OCI-LY7 (cell line): ENCODE results near the gene OLFM2. TPM values are rescaled to one million over a fixed set of nuclear protein-coding genes. Genes with fewer than 3 reads are reported as not detected.

Experiments used
- BruUV-seq: library from RNA; stranded (reverse); fragments of 400-500 nt; replicated peaks from 2 replicates; lab custom pipeline; 2021; lab: Mats Ljungman, UMichigan
- CTCF ChIA-PET: fragments of 300-600 bp; sonication (Branson Sonifier 250); formaldehyde crosslinking; loops from one replicate; lab custom pipeline; 2022; ENCODE audit warnings: antibody characterized with exemption; ENCODE audit not compliant: unreplicated experiment; lab: Charles Lee
- POLR2A ChIA-PET: fragments of 300-600 bp; sonication (Branson Sonifier 250); formaldehyde crosslinking; loops from one replicate; lab custom pipeline; 2022; ENCODE audit warnings: antibody characterized with exemption; lab: Charles Lee
- DNase-seq: peaks from one replicate; pipeline ENCODE4 v3.0.0-alpha.2; 2015; ENCODE audit warnings: low spot score
- H2AFZ ChIP-seq: fragments of 200-600 bp; sonication (generic), shearing (Covaris generic); 2 replicates; pipeline ENCODE4 v1.6.1; 2014; ENCODE audit warnings: mild to moderate bottlenecking, antibody characterized with exemption, low read length, moderate library complexity
- H3K27ac ChIP-seq: fragments of 200-600 bp; sonication (generic); 2 replicates; pipeline ENCODE4 v1.5.1; 2014; ENCODE audit warnings: mixed run types, low read depth, mild to moderate bottlenecking, moderate library complexity, low read length, inconsistent platforms; ENCODE audit not compliant: poor library complexity, severe bottlenecking
- H3K36me3 ChIP-seq: fragments of 200-600 bp; sonication (generic); 2 replicates; pipeline ENCODE4 v1.6.1; 2014; ENCODE audit warnings: mild to moderate bottlenecking, antibody characterized with exemption, low read length, moderate library complexity, mixed read lengths; ENCODE audit not compliant: insufficient read depth
- H3K4me1 ChIP-seq: fragments of 200-600 bp; sonication (generic); 2 replicates; pipeline ENCODE4 v1.5.1; 2014; ENCODE audit warnings: mild to moderate bottlenecking, low read length; ENCODE audit not compliant: insufficient read depth, poor library complexity, severe bottlenecking
- H3K4me2 ChIP-seq: fragments of 200-600 bp; sonication (generic); 2 replicates; pipeline ENCODE4 v1.6.1; 2014; ENCODE audit warnings: mild to moderate bottlenecking, low read length
- H3K4me3 ChIP-seq: fragments of 200-600 bp; sonication (generic); 2 replicates; pipeline ENCODE4 v1.5.1; 2014; ENCODE audit warnings: mild to moderate bottlenecking, low read depth, low read length; ENCODE audit not compliant: poor library complexity, severe bottlenecking
- H3K79me2 ChIP-seq: fragments of 200-600 bp; sonication (generic); 2 replicates; pipeline ENCODE4 v1.6.1; 2016; ENCODE audit warnings: low read depth, mild to moderate bottlenecking, low read length, moderate library complexity, mixed read lengths; ENCODE audit not compliant: insufficient read depth
- H3K9me2 ChIP-seq: fragments of 200-600 bp; sonication (generic); 2 replicates; pipeline ENCODE4 v1.6.1; 2016; ENCODE audit warnings: mild to moderate bottlenecking, low read length, mixed read lengths; ENCODE audit not compliant: insufficient read depth
- H3K9me3 ChIP-seq: fragments of 200-600 bp; sonication (generic); 2 replicates; pipeline ENCODE4 v1.6.1; 2014; ENCODE audit warnings: mild to moderate bottlenecking, mixed run types, low read length, mixed read lengths
- H4K20me1 ChIP-seq: fragments of 200-600 bp; sonication (generic); 2 replicates; pipeline ENCODE4 v1.6.1; 2014; ENCODE audit warnings: mild to moderate bottlenecking, antibody characterized with exemption, low read length, moderate library complexity, mixed read lengths; ENCODE audit not compliant: insufficient read depth
- CTCF ChIP-seq: fragments of 200-600 bp; sonication (generic); conservative IDR thresholded peaks from 2 replicates; pipeline ENCODE4 v1.5.1; 2014; ENCODE audit warnings: mild to moderate bottlenecking, antibody characterized with exemption, low read length, moderate library complexity, mixed read lengths
- EZH2phosphoT487 ChIP-seq: fragments of 200-600 bp; sonication (generic); IDR thresholded peaks from 2 replicates; pipeline ENCODE4 v1.6.1; 2018; ENCODE audit warnings: low read depth, borderline replicate concordance, mild to moderate bottlenecking, mixed run types, antibody characterized with exemption, low read length, moderate library complexity, mixed read lengths
- intact Hi-C: fragments of 100-400 bp; cut with micrococcal nuclease; formaldehyde crosslinking; loops from one replicate; pipeline ENCODE4 v1.10.0; 2022; ENCODE audit not compliant: unreplicated experiment
- total RNA-seq, 2 experiments: library from RNA; depleted of rRNA in 1 of 2; stranded (reverse); fragments of >200 nt in 1 of 2; shearing (Covaris generic) in 1 of 2; gene quantifications; 2 replicates each; pipeline ENCODE4 v1.2.3, GENCODE V29; 2014 to 2022

Gene OLFM2
- total RNA-seq, 2 experiments from 2014 or later: not detected

DNA sequence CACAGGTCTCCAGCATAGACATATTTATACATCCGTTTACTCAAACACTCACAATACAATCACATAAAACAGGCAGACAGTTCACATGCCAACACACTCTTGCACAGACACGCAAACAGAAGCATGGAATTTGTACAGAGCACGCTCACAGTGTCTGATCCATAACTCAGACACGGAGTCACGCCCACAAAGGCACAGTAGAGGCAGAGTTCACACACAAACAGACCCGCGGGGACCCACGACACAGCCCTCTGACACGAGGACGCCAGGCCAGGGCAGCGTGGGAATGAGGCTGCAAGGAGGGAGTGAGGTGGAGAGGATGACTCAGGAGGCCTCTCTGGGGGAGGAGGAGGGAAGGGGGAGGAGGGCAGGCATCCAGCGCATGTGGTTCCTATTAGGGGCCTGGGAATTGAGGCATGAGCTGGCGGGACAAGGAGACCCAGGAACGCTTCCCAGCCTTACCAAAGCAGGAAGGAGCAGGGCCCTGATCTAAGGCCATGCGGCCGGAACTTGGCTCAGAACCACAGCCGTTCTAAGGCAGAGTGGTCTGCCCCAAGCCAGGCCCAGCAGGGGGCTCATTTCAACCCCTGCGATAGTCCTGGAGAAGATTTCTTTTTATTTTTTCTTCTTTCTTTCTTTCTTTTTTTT lies 9.1 kb upstream of the OLFM2 start:
- TF ChIP-seq EZH2phosphoT487 (no peak), CTCF (no peak)
- no peaks in the 10 kb centered on the region for H3K9me3 ChIP-seq
- H3K36me3 ChIP-seq: no peaks in the 10 kb centered on the region
- H2AFZ ChIP-seq: no peak overlapping the region
- no peaks in the 10 kb centered on the region for H4K20me1 ChIP-seq
- no peaks in the 10 kb centered on the region for H3K9me2 ChIP-seq
- POLR2A ChIA-PET: no interaction called here
- no peaks in the 10 kb centered on the region for H3K4me1 ChIP-seq
- H3K4me3 ChIP-seq: no peak overlapping the region
- H3K27ac ChIP-seq: no peak overlapping the region
- no peaks in the 10 kb centered on the region for H3K79me2 ChIP-seq
- intact Hi-C loops: no loop called here
- H3K4me2 ChIP-seq: no peak overlapping the region
- CTCF ChIA-PET: no interaction called here
- no peak for DNase-seq
- no TSS peak for BruUV-seq

GRCh38 chr19:9943744-9944143 lies 7.4 kb upstream of the OLFM2 start:
- no peak for DNase-seq
- ChIA-PET POLR2A (interaction anchor here (1.0 kb wide), 1 partner anchor 8 kb away, joined by 3 read pairs; no protein-coding TSS in a partner anchor), CTCF (no interaction called here)
- Histone ChIP-seq H3K36me3 (no peaks in the 10 kb centered on the region), H3K4me1 (no peaks in the 10 kb centered on the region), H3K9me3 (no peaks in the 10 kb centered on the region), H3K27ac (no peak overlapping the region), H2AFZ (no peak overlapping the region), H4K20me1 (no peaks in the 10 kb centered on the region), H3K79me2 (no peaks in the 10 kb centered on the region), H3K4me2 (no peak overlapping the region), H3K9me2 (no peaks in the 10 kb centered on the region), H3K4me3 (no peak overlapping the region)
- no TSS peak for BruUV-seq
- no peak for TF ChIP-seq EZH2phosphoT487
- no peak for TF ChIP-seq CTCF
- intact Hi-C loops: no loop called here

DNA sequence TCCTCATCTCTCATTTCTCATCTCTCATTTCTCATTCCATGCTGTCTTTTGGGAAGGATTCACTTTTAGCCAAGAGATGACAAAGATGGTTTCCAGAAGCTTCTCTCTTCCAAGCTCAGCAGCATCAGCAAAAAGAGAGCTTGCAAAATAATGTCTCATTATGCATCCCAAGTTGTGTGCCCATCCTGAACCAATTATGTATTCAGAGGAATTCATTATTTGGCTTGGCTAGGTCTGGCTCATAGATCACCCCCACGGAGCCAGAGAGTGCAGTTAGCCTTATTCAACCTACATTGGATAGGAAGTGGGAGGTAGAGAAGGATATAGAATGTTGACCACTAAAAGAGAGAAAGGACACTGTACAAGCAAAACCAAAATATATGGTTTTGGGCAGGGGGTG lies 5.4 kb upstream of the OLFM2 start:
- H2AFZ ChIP-seq: no peak overlapping the region
- POLR2A ChIA-PET: no interaction called here
- H3K9me3 ChIP-seq: no peaks in the 10 kb centered on the region
- H3K79me2 ChIP-seq: no peaks in the 10 kb centered on the region
- H3K4me1 ChIP-seq: no peaks in the 10 kb centered on the region
- H4K20me1 ChIP-seq: no peaks in the 10 kb centered on the region
- H3K36me3 ChIP-seq: no peaks in the 10 kb centered on the region
- CTCF ChIA-PET: no interaction called here
- no peak overlapping the region for H3K27ac ChIP-seq
- H3K4me2 ChIP-seq: no peak overlapping the region
- TF ChIP-seq CTCF (no peak), EZH2phosphoT487 (no peak)
- intact Hi-C loops: no loop called here
- H3K4me3 ChIP-seq: no peak overlapping the region
- no peaks in the 10 kb centered on the region for H3K9me2 ChIP-seq
- DNase-seq: no peak
- BruUV-seq: no TSS peak
